22Rv1 (cell line): ENCODE measurements around the gene FGD1.

ENCODE experiments used
- ZFX ChIP-seq: fragments of 450-650 bp; IDR thresholded peaks from 2 replicates; pipeline ENCODE4 v1.6.1; 2017; ENCODE audit warnings: antibody characterized with exemption, borderline replicate concordance
- TF ChIP-seq, protein P1 (sequence below): fragments of 450-650 bp; IDR thresholded peaks from 2 replicates; pipeline ENCODE4 v1.5.1; 2017; ENCODE audit warnings: mild to moderate bottlenecking

DNA sequence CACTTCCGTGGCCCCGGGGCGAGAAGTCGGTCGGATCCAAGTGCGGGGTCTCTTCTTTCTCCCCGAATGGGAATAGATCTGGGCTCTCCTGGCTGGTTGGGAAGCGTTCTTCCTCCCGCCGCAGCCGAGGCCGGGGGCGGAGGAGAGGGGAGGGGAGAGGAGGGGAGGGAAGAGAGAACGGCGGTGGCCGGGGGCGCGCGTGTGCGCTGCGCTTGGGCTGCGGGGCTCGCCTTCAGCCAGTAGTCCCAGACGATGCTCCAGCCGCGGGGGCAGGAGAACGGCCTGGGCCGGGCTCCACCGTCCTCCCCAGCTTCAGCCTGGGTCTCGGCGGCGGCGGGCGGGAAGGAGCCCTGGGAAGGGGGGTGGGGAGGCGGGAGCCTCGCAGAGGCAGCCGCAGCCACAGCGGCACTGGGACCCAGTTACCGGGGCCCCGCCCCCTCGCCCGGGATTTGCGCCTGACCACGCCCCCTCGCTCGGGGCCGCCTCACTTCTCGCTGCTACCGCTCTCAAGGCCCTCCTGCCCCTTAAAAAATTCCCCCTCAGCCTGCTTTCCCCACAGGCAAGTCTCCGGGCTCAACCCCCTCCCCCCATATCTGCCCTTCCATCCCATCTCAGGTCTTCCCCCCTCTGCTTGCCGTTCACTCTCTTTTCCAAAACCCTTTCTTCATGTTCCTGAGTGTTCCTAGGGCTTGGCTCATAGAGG, at the start of gene FGD1:
- TF ChIP-seq, protein P1, sequence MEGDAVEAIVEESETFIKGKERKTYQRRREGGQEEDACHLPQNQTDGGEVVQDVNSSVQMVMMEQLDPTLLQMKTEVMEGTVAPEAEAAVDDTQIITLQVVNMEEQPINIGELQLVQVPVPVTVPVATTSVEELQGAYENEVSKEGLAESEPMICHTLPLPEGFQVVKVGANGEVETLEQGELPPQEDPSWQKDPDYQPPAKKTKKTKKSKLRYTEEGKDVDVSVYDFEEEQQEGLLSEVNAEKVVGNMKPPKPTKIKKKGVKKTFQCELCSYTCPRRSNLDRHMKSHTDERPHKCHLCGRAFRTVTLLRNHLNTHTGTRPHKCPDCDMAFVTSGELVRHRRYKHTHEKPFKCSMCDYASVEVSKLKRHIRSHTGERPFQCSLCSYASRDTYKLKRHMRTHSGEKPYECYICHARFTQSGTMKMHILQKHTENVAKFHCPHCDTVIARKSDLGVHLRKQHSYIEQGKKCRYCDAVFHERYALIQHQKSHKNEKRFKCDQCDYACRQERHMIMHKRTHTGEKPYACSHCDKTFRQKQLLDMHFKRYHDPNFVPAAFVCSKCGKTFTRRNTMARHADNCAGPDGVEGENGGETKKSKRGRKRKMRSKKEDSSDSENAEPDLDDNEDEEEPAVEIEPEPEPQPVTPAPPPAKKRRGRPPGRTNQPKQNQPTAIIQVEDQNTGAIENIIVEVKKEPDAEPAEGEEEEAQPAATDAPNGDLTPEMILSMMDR = no peak
- TF ChIP-seq ZFX = no peak
